B cell (primary cell): ENCODE results near the gene MED31.

Experiments used
- CTCF ChIP-seq: fragments of 200-600 bp; IDR thresholded peaks from one replicate; pipeline ENCODE4 v1.8.0; 2022; ENCODE audit warnings: antibody characterized with exemption, mild to moderate bottlenecking
- EZH2 ChIP-seq: IDR thresholded peaks from 2 replicates; pipeline ENCODE4 v1.6.1; 2012; ENCODE audit warnings: borderline replicate concordance, low read depth, mild to moderate bottlenecking, moderate library complexity, low read length; ENCODE audit not compliant: insufficient read depth, poor library complexity, severe bottlenecking

- no peak for TF ChIP-seq CTCF
- TF ChIP-seq EZH2: no peak
Observed at GRCh38 chr17:6597727-6598126, 53.7 kb downstream of the MED31 start.
